ENCODE measurements around the gene CERK. TPM values are rescaled to one million over a fixed set of nuclear protein-coding genes. Genes with fewer than 3 reads are reported as not detected.
A peak's percentile ranks its signal among the peaks of the same experiment; 100 is the strongest.

CERK gene
- total and polyA plus RNA-seq, 9 of the 15 experiments (the other 6 are each of a cell fraction or from before 2014, with no cell fraction given), result 1.1 to 14.9 (median 8.7) TPM

- TF ChIP-seq IRF9 (tag; IDR thresholded peaks at IDR 0.05) (no peak), ARID4B (CRISPR knock-in tag; IDR thresholded peaks at IDR 0.05) (no peak)
These were observed 69.9 kb downstream of the CERK start (continued) for GRCh38 chr22:46668116-46668515.

- no peak overlapping the region for H3K4me3 ChIP-seq
- H3K79me2 ChIP-seq (ENCODE audit: control insufficient read depth, insufficient read depth, low read length), result no peaks in the 10 kb centered on the region
- no peak overlapping the region for H2AFZ ChIP-seq (ENCODE audit: low read depth, low read length)
- H3K4me2 ChIP-seq (ENCODE audit: insufficient read depth, low read length), result no peak overlapping the region
- no peaks in the 10 kb centered on the region for H4K20me1 ChIP-seq (replicated peaks; ENCODE audit: control insufficient read depth, insufficient read depth, low read length)
- H3K9ac ChIP-seq (ENCODE audit: insufficient read depth in 1 of 2, low read depth in 2 of 2, low read length in 2 of 2), result no peak overlapping the region
- H3K9me3 ChIP-seq (replicated peaks; ENCODE audit: control insufficient read depth, insufficient read depth, low read depth, low read length), result no peaks in the 10 kb centered on the region
- in situ Hi-C loops (cut with MboI), result no loop called here
- peaks cover 0 to 31% of the 10 kb centered on the region in 2 experiments; a peak in 2 of 5 replicates for H3K4me1 ChIP-seq (replicated peaks in 1 of 2; ENCODE audit: control insufficient read depth in 2 of 2, insufficient read depth in 2 of 2, low read length in 2 of 2)
- FAIRE-seq (no peak), DNase-seq (ENCODE audit: extremely low read depth in 1 of 4, low spot score in 3 of 4) (no peak), ATAC-seq (no peak)
- POLR2A ChIA-PET, result no interaction called here
- CTCF ChIA-PET (ENCODE audit: low intra/inter-chr PET ratio), result no interaction called here
- H3K27ac ChIP-seq (ENCODE audit: extremely low read depth, low read depth, low read length), result no peak overlapping the region
- no peaks in the 10 kb centered on the region for H3K27me3 ChIP-seq (ENCODE audit: control insufficient read depth in 2 of 2, insufficient read depth in 2 of 2, low read length in 2 of 2)
- no TSS peak for BruUV-seq (replicated peaks)
- intact Hi-C loops (cut with micrococcal nuclease), result no loop called here
- WGBS (ENCODE audit: insufficient coverage, low coverage, missing lambda C conversion rate), result 88% methylated on average over 7 of the region's 10 CpGs
- peaks cover 49% of the 10 kb centered on the region; the same call in 1 of the 3 replicates for H3K36me3 ChIP-seq (ENCODE audit: control insufficient read depth, insufficient read depth, low read length)
- peaks cover 2% of the 10 kb centered on the region for H3K9me1 ChIP-seq (ENCODE audit: control insufficient read depth, insufficient read depth, low read length)
- TF ChIP-seq ZNF121 (CRISPR knock-in tag; conservative IDR thresholded peaks at IDR 0.05) (no peak), NFIC (IDR thresholded peaks at IDR 0.05) (peak; percentile 48), SRSF7 (optimal IDR thresholded peaks at IDR 0.05; ENCODE audit: low read depth, low read length) (no peak), NFE2L1 (tag; IDR thresholded peaks at IDR 0.05; ENCODE audit: borderline replicate concordance, low read depth) (no peak)
These were observed 70.8 kb downstream of the CERK start for GRCh38 chr22:46667245-46667623.
